ENCODE data around the gene MED7. TPM values are rescaled to one million over a fixed set of nuclear protein-coding genes. Genes with fewer than 3 reads are reported as not detected.

Gene MED7
- total and polyA plus RNA-seq, 2 of the 13 experiments (the other 11 are each of a cell fraction or from before 2014, with no cell fraction given) = 9.2 to 9.4 TPM

DNA sequence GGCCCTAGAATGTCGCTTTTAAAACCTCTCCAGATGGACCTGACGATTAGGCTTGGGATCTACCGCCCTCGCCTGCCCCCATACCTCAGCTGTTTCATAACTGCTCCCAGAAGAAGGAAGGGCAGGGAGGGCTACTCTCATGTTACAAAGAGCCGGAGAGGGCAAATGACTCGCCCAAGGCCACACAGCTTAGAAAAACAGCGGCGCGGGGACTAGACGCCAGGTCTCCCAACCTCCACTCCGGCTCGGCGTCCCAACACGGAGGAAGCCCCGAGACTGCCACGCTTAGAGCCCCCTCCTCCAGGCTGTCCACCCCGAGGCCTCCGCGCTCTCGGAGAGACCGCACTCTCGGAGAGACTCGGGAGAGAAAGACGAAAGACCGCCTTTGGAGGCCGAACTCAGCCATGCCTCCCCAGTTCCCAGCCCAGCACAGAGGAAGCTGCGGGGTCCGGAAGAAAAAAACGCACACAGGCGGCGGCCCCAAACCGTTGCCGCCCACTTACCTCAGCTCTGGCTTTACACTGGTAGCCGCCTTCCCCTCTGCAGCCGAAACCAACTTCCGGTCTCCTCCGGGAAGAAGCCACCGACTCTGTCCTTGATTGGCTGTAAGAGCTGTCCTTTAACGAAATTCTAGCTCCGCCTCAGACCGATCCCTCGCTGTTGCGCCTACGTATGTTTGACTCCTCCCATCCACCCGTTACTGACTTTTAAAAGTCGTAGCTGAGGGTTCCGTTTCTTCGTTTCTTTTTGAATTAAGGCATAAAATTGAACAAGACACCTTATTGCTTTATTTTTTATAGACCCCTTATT, at the start of gene MED7 (continued):
- TF ChIP-seq, protein P1, sequence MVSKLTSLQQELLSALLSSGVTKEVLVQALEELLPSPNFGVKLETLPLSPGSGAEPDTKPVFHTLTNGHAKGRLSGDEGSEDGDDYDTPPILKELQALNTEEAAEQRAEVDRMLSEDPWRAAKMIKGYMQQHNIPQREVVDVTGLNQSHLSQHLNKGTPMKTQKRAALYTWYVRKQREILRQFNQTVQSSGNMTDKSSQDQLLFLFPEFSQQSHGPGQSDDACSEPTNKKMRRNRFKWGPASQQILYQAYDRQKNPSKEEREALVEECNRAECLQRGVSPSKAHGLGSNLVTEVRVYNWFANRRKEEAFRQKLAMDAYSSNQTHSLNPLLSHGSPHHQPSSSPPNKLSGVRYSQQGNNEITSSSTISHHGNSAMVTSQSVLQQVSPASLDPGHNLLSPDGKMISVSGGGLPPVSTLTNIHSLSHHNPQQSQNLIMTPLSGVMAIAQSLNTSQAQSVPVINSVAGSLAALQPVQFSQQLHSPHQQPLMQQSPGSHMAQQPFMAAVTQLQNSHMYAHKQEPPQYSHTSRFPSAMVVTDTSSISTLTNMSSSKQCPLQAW (CRISPR knock-in tag; IDR thresholded peaks at IDR 0.05) = peak; percentile 88; the same call in 1 of the 2 replicates
- TF ChIP-seq NR3C1 (CRISPR knock-in tag; IDR thresholded peaks at IDR 0.05) (no peak), SALL1 (CRISPR knock-in tag; IDR thresholded peaks at IDR 0.05) (peak; percentile 31; the same call in 1 of the 2 replicates), IRX3 (CRISPR knock-in tag; IDR thresholded peaks at IDR 0.05; ENCODE audit: borderline replicate concordance, low read depth) (no peak), ZNF564 (CRISPR knock-in tag; IDR thresholded peaks at IDR 0.05) (no peak), NCOA5 (CRISPR knock-in tag; IDR thresholded peaks at IDR 0.05) (no peak), TP53 (CRISPR knock-in tag; conservative IDR thresholded peaks at IDR 0.05) (no peak), MTF2 (CRISPR knock-in tag; IDR thresholded peaks at IDR 0.05; ENCODE audit: borderline replicate concordance) (no peak), SRF (IDR thresholded peaks at IDR 0.05; ENCODE audit: low read depth, low read length) (no peak), ATF7-NPFF (CRISPR knock-in tag; IDR thresholded peaks at IDR 0.05; ENCODE audit: low read depth) (peak; percentile 35; the same call in 1 of the 2 replicates), KDM4B (CRISPR knock-in tag; IDR thresholded peaks at IDR 0.05) (0 out of 2 replicates have a peak, but pooled peaks have one; percentile 50), ZNF672 (CRISPR knock-in tag; IDR thresholded peaks at IDR 0.05) (no peak), EEA1 (CRISPR knock-in tag; IDR thresholded peaks at IDR 0.05; ENCODE audit: borderline replicate concordance) (no peak), MAFG (CRISPR knock-in tag; IDR thresholded peaks at IDR 0.05) (no peak), ZMYM2 (CRISPR knock-in tag; IDR thresholded peaks at IDR 0.05) (0 out of 2 replicates have a peak, but pooled peaks have one; percentile 53), ZNF761 (CRISPR knock-in tag; conservative IDR thresholded peaks at IDR 0.05) (no peak), ZBTB1 (CRISPR knock-in tag; IDR thresholded peaks at IDR 0.05; ENCODE audit: borderline replicate concordance) (0 out of 2 replicates have a peak, but pooled peaks have one; percentile 41)
- TF ChIP-seq, protein P2, sequence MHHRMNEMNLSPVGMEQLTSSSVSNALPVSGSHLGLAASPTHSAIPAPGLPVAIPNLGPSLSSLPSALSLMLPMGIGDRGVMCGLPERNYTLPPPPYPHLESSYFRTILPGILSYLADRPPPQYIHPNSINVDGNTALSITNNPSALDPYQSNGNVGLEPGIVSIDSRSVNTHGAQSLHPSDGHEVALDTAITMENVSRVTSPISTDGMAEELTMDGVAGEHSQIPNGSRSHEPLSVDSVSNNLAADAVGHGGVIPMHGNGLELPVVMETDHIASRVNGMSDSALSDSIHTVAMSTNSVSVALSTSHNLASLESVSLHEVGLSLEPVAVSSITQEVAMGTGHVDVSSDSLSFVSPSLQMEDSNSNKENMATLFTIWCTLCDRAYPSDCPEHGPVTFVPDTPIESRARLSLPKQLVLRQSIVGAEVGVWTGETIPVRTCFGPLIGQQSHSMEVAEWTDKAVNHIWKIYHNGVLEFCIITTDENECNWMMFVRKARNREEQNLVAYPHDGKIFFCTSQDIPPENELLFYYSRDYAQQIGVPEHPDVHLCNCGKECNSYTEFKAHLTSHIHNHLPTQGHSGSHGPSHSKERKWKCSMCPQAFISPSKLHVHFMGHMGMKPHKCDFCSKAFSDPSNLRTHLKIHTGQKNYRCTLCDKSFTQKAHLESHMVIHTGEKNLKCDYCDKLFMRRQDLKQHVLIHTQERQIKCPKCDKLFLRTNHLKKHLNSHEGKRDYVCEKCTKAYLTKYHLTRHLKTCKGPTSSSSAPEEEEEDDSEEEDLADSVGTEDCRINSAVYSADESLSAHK (CRISPR knock-in tag; IDR thresholded peaks at IDR 0.05; ENCODE audit: borderline replicate concordance) = no peak
- TF ChIP-seq, protein P3, sequence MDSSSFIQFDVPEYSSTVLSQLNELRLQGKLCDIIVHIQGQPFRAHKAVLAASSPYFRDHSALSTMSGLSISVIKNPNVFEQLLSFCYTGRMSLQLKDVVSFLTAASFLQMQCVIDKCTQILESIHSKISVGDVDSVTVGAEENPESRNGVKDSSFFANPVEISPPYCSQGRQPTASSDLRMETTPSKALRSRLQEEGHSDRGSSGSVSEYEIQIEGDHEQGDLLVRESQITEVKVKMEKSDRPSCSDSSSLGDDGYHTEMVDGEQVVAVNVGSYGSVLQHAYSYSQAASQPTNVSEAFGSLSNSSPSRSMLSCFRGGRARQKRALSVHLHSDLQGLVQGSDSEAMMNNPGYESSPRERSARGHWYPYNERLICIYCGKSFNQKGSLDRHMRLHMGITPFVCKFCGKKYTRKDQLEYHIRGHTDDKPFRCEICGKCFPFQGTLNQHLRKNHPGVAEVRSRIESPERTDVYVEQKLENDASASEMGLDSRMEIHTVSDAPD (CRISPR knock-in tag; IDR thresholded peaks at IDR 0.05) = no peak
- TF ChIP-seq, protein P4, sequence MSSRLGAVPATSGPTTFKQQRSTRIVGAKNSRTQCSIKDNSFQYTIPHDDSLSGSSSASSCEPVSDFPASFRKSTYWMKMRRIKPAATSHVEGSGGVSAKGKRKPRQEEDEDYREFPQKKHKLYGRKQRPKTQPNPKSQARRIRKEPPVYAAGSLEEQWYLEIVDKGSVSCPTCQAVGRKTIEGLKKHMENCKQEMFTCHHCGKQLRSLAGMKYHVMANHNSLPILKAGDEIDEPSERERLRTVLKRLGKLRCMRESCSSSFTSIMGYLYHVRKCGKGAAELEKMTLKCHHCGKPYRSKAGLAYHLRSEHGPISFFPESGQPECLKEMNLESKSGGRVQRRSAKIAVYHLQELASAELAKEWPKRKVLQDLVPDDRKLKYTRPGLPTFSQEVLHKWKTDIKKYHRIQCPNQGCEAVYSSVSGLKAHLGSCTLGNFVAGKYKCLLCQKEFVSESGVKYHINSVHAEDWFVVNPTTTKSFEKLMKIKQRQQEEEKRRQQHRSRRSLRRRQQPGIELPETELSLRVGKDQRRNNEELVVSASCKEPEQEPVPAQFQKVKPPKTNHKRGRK (CRISPR knock-in tag; IDR thresholded peaks at IDR 0.05) = no peak
